Stimulated activated naive B cell treated with anti-CD40 and anti-IgM and Interleukin-4, amounts not matched to agents 10 μg/mL and 1 μg/mL and 100 μg/mL, for 72 hours (primary cell): ENCODE measurements around the gene PCDH19.
A peak's percentile ranks its signal among the peaks of the same experiment; 100 is the strongest.
"Not testable (repeated sequence)": the region's sequence is repeated elsewhere in the genome, so short reads cannot be mapped to it uniquely, and the experiment has no call there.

Experiments
- ATAC-seq, 2 donors: fragments of 150-1000 bp; cut with Tn5 transposase; replicated peaks; 2 replicates each; pipeline ENCODE4 v1.10.0; 2021; ENCODE audit warnings: moderate library complexity in 1 of 2
- DNase-seq: peaks from one replicate; pipeline ENCODE4 v3.0.0; 2021
- H3K27ac Mint-ChIP-seq: one replicate; pipeline ENCODE4 v1.8.0; 2022; ENCODE audit warnings: mild to moderate bottlenecking, mixed read lengths
- H3K27me3 Mint-ChIP-seq, 2 donors: one replicate each; pipeline ENCODE4 v1.8.0; 2022; ENCODE audit warnings: mixed read lengths in 2 of 2
- H3K36me3 Mint-ChIP-seq, 2 donors: one replicate each; pipeline ENCODE4 v1.8.0; 2022; ENCODE audit warnings: mixed read lengths in 2 of 2, mild to moderate bottlenecking in 1 of 2
- H3K4me1 Mint-ChIP-seq, 2 donors: one replicate each; pipeline ENCODE4 v1.8.0; 2022; ENCODE audit warnings: mixed read lengths in 2 of 2, mild to moderate bottlenecking in 1 of 2
- H3K4me3 Mint-ChIP-seq, 2 donors: one replicate each; pipeline ENCODE4 v1.8.0; 2022; ENCODE audit warnings: mild to moderate bottlenecking in 2 of 2, mixed read lengths in 2 of 2, moderate library complexity in 1 of 2
- H3K9me3 Mint-ChIP-seq, 2 donors: one replicate each; pipeline ENCODE4 v1.8.0; 2022; ENCODE audit warnings: mixed read lengths in 2 of 2, mild to moderate bottlenecking in 1 of 2

Gene PCDH19

GRCh38 chrX:100409610-100410590, at the start of gene PCDH19:
TSS of gene PCDH19 (minus strand) at chrX:100410273. CDS start at chrX:100408597, 1,676 bp downstream.
- H3K36me3 Mint-ChIP-seq, result peaks cover 0 to 9% of the 10 kb centered on the region in 2 donors
- DNase-seq, result peak; percentile 11
- H3K4me3 Mint-ChIP-seq, result peak within 1 kb of the TSS; percentile 78 to 82
- peaks cover 3% of the 10 kb centered on the region in 2 donors for H3K9me3 Mint-ChIP-seq
- peak within 1 kb of the TSS; percentile 89 for H3K27ac Mint-ChIP-seq
- ATAC-seq, result peak; percentile 56 to 58
- H3K4me1 Mint-ChIP-seq, result peaks cover 9 to 12% of the 10 kb centered on the region in 2 donors
- H3K27me3 Mint-ChIP-seq, result peaks cover 64 to 78% of the 10 kb centered on the region in 2 donors

DNA sequence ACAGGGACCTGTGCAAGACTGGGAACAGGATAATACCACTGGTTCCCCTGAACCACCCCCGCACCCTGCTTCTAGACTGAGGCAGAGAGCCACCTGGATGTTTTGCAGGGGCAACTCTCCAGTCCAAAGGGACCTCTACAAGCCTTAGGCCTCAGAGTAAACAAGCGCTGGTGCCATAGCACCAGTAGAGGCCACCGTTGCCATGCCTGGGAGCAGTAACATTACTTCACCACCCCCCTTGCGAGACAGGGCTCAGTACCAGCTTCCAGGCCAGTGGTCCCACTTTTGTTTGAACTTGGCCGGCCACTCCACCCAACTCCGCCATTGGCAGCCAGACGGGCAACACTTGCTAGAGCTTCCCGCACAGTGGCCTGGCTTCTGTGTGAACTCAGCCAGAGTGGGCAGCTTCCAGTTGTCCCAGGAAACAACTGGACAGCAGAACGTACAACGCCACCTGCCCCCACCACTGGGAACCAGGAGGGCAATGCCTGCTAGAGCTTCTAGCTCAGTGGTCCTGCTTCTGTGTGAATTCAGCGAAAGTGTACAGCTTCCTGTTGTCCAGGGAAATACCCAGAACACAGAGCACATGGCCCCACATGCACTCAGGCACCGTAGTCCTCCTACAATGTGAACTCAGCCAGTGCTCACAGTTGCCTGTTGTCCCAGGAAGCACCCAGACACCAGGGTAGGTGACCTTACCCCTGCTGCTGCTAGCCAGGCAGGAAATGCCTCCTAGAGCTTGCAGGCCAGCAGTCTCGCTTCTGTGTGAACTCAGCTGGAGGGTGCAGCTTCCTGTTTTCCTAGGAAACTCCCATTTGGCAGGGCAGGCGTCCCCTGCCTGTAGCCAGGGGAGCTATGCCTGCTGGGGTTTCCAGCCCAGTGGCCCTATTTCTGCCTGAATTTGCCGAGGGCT, 39.9 kb upstream of the PCDH19 start:
- Mint-ChIP-seq H3K4me3 (no peak overlapping the region), H3K4me1 (no peaks in the 10 kb centered on the region), H3K27me3 (peaks cover 12 to 26% of the 10 kb centered on the region in 2 donors), H3K27ac (no peak overlapping the region), H3K36me3 (no peaks in the 10 kb centered on the region), H3K9me3 (peaks cover 0 to 4% of the 10 kb centered on the region in 2 donors)
- no peak for DNase-seq
- no peak for ATAC-seq

- peaks cover 11 to 31% of the 10 kb centered on the region in 2 donors for H3K27me3 Mint-ChIP-seq
- no peaks in the 10 kb centered on the region for H3K4me1 Mint-ChIP-seq
- H3K36me3 Mint-ChIP-seq, result no peaks in the 10 kb centered on the region
- ATAC-seq (no peak), DNase-seq (no peak)
- H3K4me3 Mint-ChIP-seq, result no peak overlapping the region
- H3K9me3 Mint-ChIP-seq, result peaks cover 0 to 4% of the 10 kb centered on the region in 2 donors
- H3K27ac Mint-ChIP-seq, result no peak overlapping the region
Observed at GRCh38 chrX:100447655-100448397, 37.8 kb upstream of the PCDH19 start.

DNA sequence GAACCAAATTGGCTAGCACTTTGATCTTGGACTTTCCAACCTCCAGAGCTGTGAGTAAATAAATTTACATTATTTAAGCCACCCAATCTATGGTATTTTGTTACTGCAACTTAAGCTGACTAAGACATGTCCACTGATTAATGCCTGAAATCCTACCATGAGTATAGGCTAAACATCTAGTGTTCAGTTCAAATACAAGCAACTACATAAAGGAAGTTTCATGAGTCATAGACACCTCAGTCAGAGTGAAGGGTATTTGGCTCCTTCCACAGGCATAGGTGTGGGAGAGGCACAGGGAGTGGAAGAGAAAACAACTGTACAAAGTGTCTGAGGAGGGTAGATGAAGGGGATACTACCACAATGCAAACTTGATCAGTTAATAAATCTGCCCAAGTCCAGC, 35.5 kb upstream of the PCDH19 start:
- Mint-ChIP-seq H3K27me3 (peaks cover 7 to 10% of the 10 kb centered on the region in 2 donors), H3K36me3 (no peaks in the 10 kb centered on the region), H3K4me3 (no peak overlapping the region), H3K27ac (no peak overlapping the region), H3K9me3 (no peaks in the 10 kb centered on the region), H3K4me1 (no peaks in the 10 kb centered on the region)
- no peak for ATAC-seq
- no peak for DNase-seq

GRCh38 chrX:100441321-100441720, 31.2 kb upstream of the PCDH19 start:
- not testable (repeated sequence) for DNase-seq, ATAC-seq

DNA sequence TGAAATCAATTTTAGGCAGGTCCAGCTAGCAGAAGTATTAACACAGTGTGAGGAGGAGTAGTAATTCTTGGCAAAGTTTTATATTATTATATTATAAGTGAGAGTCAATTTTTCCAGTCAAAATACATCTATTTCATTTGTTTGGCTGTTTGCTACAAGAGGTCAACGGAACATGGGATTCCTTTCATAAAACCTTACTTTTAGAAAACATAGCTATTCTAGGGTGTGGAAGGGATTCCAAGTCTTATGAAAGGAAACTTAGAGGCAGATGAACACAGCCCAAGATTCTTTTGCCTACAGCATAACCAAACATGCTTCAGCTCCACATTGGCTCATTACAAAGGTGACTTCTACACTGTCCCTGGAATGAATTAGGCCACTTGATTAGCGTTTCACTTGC, 29.9 kb upstream of the PCDH19 start:
- H3K36me3 Mint-ChIP-seq, result no peaks in the 10 kb centered on the region
- no peaks in the 10 kb centered on the region for H3K9me3 Mint-ChIP-seq
- ATAC-seq, result no peak
- no peaks in the 10 kb centered on the region for H3K4me1 Mint-ChIP-seq
- no peak for DNase-seq
- no peak overlapping the region for H3K4me3 Mint-ChIP-seq
- H3K27me3 Mint-ChIP-seq, result peaks cover 0 to 5% of the 10 kb centered on the region in 2 donors
- no peak overlapping the region for H3K27ac Mint-ChIP-seq

More at GRCh38 chrX:100441321-100441720, 31.2 kb upstream of the PCDH19 start:
- H3K4me1 Mint-ChIP-seq, H3K27me3 Mint-ChIP-seq, H3K4me3 Mint-ChIP-seq, H3K27ac Mint-ChIP-seq, H3K9me3 Mint-ChIP-seq, H3K36me3 Mint-ChIP-seq: not testable (repeated sequence)

DNA sequence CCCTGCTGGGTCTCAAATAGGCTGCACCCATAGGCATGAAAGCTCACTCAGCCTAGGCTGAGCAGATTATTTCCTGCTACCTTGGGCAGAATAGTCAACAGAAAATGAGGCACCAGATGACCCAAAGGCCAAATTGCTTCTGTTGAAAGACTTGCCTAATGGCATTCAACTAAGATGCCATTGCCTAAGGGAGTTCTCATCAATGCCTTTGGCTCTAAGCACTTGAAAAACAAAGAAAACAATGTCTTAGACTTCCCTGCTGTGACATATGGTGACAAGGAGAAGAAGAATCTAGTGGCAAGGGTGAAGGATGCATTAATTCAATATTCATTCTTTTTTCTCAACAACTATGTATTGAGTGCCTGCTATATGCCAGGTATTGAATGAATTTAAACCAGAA, 25.7 kb upstream of the PCDH19 start:
- H3K4me3 Mint-ChIP-seq, result no peak overlapping the region
- H3K36me3 Mint-ChIP-seq, result no peaks in the 10 kb centered on the region
- no peaks in the 10 kb centered on the region for H3K27me3 Mint-ChIP-seq
- no peaks in the 10 kb centered on the region for H3K9me3 Mint-ChIP-seq
- no peaks in the 10 kb centered on the region for H3K4me1 Mint-ChIP-seq
- no peak overlapping the region for H3K27ac Mint-ChIP-seq
- ATAC-seq (no peak), DNase-seq (no peak)

GRCh38 chrX:100424012-100424411, 13.9 kb upstream of the PCDH19 start:
- H3K27me3 Mint-ChIP-seq, result no peaks in the 10 kb centered on the region
- H3K36me3 Mint-ChIP-seq, result no peaks in the 10 kb centered on the region
- H3K27ac Mint-ChIP-seq, result no peak overlapping the region
- H3K9me3 Mint-ChIP-seq, result no peaks in the 10 kb centered on the region
- no peaks in the 10 kb centered on the region for H3K4me1 Mint-ChIP-seq
- no peak for DNase-seq
- ATAC-seq, result no peak
- H3K4me3 Mint-ChIP-seq, result no peak overlapping the region

- Mint-ChIP-seq H3K27ac (no peak overlapping the region), H3K4me1 (no peaks in the 10 kb centered on the region), H3K36me3 (no peaks in the 10 kb centered on the region), H3K9me3 (no peaks in the 10 kb centered on the region), H3K27me3 (peaks cover 22 to 29% of the 10 kb centered on the region in 2 donors), H3K4me3 (no peak overlapping the region)
- no peak for DNase-seq
- no peak for ATAC-seq
Observed at GRCh38 chrX:100418556-100418955, 8.5 kb upstream of the PCDH19 start.

DNA sequence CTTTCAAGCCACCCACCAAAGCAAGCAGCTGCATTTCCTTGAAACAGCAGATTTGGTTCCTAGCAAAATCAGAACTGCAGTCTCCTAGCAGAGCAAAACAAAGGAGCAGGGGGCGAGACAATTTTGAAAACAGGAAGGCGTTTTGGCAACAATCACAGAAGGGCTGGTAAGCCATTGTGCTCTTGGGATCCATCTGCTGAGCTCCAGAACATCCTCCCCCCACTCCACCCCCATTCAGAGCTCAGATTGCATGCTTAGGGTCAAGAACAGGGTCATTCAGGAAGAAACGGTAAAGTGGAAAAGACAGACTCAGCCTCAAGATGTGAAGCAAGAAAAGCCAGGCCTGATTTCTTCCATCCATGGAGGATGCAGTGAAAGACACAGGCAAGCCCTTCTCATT, 7.6 kb upstream of the PCDH19 start:
- Mint-ChIP-seq H3K9me3 (no peaks in the 10 kb centered on the region), H3K27me3 (peaks cover 31 to 38% of the 10 kb centered on the region in 2 donors), H3K4me3 (no peak overlapping the region), H3K27ac (no peak overlapping the region), H3K4me1 (peaks cover 0 to 4% of the 10 kb centered on the region in 2 donors), H3K36me3 (no peaks in the 10 kb centered on the region)
- ATAC-seq (no peak), DNase-seq (no peak)

GRCh38 chrX:100413229-100413628, 3.2 kb upstream of the PCDH19 start:
- H3K27me3 Mint-ChIP-seq, result peaks cover 55% of the 10 kb centered on the region in 2 donors
- H3K4me1 Mint-ChIP-seq, result peaks cover 9 to 12% of the 10 kb centered on the region in 2 donors
- no peak overlapping the region for H3K4me3 Mint-ChIP-seq
- peak; percentile 19 for DNase-seq
- peaks cover 0 to 4% of the 10 kb centered on the region in 2 donors for H3K36me3 Mint-ChIP-seq
- peak; percentile 46 to 65 for ATAC-seq
- H3K27ac Mint-ChIP-seq, result no peak overlapping the region
- H3K9me3 Mint-ChIP-seq, result no peaks in the 10 kb centered on the region

GRCh38 chrX:100411802-100412715, 2.0 kb upstream of the PCDH19 start:
- Mint-ChIP-seq H3K4me3 (peak overlapping the region in 1 of 2 donors; percentile 16), H3K27ac (no peak overlapping the region), H3K36me3 (peaks cover 0 to 5% of the 10 kb centered on the region in 2 donors), H3K9me3 (no peaks in the 10 kb centered on the region), H3K27me3 (peaks cover 54 to 65% of the 10 kb centered on the region in 2 donors), H3K4me1 (peaks cover 9 to 12% of the 10 kb centered on the region in 2 donors)
- DNase-seq, result no peak
- ATAC-seq, result no peak
